Stimulated activated CD8-positive, alpha-beta memory T cell treated with anti-CD3 and anti-CD28 coated beads, Interleukin-4, amount 100 ng/mL, for 48 hours (primary cell): ENCODE data around the gene CXorf49.

Experiments
- DNase-seq: peaks from one replicate; pipeline ENCODE4 v3.0.0-alpha.2; 2020

Gene CXorf49

DNA sequence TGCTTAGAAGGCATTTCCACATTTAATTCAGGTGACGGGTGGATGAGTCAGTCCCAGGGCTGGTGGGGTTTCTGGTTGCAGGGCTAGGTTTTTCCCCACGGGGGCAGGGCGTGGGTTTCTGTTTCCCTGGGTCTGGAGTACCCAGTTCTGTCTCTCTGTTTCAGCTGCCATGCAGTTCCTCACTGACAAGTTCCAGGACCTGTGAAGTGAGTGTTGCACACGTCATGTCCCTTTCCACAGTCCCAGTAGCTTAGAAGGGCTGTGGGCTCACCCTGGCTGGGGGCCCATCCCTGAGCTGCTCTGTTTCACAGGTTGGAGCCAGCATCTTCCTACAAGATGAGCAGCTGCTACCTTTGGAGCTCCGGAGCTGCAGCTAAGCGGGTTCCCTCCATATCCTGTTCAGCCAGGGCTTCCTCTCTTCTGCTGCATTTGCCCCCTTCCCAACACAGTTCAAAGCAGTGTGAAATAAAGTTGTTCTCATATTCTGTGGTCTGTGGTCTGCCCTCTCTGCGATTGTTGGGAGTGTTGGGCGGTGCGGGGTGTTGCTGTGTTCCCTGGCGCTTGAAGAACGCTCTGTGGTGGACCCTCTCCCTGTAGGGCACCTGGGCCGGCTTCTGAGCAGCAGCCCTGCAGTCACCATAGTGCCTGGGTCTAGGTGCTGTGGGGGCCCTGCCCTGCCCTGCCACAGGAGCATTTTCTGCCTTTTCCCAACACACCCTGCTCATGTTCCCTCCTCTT lies 46.9 kb downstream of the CXorf49 start:
- peak; percentile 74 for DNase-seq

DNA sequence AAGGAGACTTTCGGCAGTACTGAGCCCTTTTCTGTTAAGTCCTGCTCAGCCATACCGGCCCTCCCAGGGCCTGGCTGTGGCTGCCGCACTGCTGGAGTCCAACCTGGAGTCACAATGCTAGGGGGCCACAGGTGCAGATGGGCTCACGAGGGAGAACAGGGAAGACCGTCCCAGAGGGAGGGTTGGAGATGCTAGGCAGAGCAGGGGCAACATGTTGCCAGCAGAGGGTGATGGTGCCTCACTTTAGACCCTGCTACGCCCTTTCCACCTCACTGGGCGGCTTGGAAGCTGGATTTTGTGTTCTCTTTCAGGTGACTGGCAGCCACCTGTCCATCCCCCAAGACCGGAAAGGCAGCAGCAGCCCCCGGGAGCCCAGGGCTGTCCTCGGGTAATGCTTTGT lies 48.1 kb downstream of the CXorf49 start:
- peak; percentile 41 for DNase-seq

DNA sequence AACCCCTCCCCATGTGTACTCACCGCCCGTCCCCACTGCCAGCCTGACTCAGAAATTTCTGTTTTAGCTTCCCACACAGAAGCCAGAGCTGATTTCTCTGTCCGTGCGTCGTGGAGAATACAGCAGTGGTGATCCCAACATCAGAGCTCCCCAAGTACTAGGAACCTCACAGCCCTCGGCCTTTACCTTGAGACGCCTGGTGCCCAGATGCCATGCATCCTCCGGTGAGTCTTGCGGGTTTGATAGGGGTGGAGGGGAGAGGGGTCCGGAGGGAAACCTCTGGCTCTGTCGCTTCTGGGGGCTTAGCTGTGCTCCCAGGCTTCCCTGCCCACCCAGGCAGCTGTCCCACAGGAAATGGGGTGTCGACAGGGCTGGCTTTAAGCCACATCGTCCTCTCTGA lies 48.6 kb downstream of the CXorf49 start:
- DNase-seq: no peak

DNA sequence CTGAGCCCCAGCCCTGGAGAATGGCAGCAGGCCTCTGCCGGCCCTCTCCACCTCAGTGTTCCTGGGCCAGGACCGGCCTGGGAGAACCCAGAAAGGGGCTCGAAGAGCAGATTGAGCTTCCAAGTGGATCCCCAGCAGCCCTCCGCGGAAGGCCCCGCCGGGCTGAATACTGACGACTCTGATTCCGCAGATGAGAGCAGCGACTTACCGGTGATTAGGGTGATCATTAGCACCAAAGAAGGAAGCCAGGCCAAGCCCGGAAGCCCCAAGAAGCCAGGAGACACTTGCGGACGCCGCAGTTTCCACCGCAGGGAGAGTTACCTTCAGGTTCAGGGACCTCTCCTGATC lies 49.9 kb downstream of the CXorf49 start:
- no peak for DNase-seq

DNA sequence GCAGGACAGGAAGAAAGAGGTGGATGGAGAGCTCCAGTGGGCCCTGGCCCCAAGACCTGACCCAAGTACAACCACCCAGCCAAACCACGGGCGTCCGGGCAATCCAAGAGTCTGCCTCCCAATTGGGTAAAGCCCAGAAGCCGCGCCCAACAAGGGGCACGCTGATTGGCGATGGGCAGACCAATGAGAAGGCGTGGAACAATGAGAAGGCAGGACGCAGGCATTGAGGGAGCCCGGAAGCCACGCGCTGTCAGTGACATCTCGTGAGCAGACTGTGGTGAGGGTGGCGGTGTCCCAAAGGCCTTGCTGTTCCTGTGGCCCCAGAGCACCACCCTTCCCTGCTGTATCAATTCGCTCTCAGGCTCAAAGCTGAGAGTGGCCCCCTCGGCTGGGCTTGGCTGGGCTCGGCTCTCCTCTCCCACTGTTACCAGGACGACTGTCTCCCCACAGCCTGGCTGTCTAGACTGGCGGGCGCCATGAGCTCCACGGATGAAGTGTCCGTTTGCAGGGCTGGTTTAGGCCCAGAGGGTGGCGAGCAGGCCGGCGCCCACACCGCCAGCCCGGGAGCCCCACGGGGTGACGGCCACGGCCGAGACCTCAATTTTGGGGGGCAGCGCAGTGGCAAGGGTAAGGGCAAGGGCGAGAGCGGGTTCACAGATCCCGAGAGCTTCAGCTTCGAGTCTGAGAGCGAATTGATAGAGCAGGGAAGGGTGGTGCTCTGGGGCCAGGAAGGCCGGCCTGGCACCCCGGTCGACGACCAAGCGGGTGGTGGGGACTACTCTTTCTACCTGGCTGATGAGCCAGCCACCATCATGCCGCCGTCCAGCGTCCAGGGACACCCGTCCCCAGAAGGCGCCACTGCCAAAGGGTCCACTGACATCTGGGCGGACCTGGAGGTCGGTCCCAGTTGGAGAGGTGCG lies 50.5 kb downstream of the CXorf49 start, which contains the start of gene LOC101059915:
Gene LOC101059915 (plus strand): TSS at position 219 of the 920 bp plus-strand sequence.
- no peak for DNase-seq

DNA sequence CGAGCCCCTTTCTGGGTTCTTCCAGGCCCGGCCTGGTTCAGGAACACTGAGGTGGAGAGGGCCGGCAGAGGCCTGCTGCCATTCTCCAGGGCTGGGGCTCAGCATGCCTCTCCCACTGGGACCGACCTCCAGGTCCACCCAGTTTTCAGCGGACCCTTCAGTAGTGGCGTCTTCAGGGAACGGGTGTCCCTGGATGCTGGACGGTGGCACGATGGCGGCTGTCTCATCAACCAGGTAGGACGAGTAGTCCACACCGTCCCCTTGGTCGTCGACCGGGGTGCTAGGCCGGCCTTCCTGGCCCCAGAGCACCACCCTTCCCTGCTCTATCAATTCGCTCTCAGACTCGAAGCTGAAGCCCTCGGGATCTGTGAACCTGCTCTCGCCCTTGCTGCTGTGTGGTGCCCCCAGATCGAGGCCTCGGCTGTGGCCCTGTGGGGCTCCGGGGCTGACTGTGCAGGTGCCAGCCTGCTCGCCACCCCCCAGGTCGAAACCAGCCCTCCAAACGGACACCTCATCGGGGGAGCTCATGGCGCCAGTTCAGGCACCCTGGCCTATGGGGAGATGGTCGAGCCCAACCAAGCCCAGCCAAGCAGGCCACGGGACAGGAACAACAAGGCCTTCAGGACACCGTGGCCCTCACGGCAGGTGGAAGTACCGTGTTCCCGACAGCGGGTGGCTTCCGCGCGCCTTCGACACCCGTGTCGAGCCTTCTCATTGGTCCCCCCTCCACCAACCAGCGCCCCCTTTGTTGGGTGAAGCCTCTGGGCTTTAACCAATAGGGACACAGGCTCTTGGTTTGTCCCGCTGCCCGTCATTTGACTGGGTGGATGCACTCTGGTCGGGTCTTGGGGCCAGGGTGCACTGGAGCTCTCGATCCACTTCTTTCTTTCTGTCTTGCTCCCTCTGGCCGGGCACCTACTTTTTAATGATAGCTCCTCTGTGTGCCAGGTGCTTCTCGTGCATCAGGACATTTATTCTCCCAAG lies 51.6 kb downstream of the CXorf49 start:
- DNase-seq: no peak

DNA sequence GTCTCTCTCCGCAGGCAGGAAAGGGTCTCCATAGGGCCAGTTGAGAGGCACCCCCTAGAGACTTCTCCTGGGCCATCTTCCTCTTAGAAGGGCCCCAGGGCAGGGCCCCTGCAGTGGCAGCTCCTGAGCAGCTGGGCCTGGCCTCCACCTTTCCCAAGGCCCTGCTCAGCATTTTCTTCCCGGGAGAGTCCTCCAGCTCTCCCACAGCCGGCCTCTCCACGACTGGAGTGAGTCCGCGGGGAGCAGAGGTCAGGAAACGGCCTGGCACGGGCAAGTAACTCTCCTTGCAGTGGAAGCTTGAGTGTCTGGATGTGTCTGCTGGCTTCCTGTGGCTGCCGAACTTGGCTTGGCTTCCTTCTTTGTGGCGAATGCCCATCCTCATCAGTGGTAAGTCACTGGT lies 52.3 kb downstream of the CXorf49 start:
- no peak for DNase-seq

DNA sequence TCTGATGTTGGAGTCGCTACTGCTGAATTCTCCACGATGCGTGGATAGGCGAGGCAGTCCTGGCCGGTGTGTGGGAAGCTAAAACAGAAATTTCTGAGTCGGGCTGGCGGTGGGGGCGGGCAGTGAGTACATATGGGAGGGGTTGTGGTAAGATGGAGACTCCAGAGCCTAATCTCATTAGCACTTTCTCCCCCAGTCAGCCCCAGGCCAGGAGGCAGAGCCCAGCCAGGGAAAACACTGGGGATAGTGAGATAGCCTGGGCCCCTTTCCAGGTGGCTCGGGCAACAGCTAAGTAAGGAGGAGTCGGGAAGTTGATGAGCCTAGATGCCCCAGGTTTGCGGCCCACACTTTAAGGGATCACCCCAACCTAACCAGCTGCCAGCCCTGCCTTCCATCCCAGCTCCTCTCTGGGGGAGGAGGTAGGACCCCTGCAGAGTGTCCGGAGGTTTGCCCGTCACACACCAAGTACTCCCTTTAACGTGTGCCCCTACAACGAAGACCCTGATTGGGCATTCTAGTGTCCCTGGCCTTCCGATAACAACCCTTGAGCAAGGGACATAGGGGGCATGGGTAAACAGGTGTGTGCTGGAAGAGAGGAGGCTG lies 53.1 kb downstream of the CXorf49 start:
- no peak for DNase-seq
